Smooth muscle cell (in vitro differentiated cells): ENCODE data around the gene LETM1. TPM values are rescaled to one million over a fixed set of nuclear protein-coding genes. Genes with fewer than 3 reads are reported as not detected.

Experiments
- DNase-seq: peaks from one replicate; lab custom pipeline; 2025; ENCODE audit not compliant: unreplicated experiment; lab: John Stamatoyannopoulos, UW
- H2AFZ ChIP-seq: fragments of 200-600 bp; sonication (generic); 2 replicates; pipeline ENCODE4 v1.6.0; 2016; ENCODE audit warnings: antibody characterized with exemption, low read depth, mild to moderate bottlenecking
- H3F3A ChIP-seq: fragments of 200-600 bp; sonication (generic); 2 replicates; pipeline ENCODE4 v1.6.0; 2017; ENCODE audit warnings: antibody characterized with exemption, low read depth
- H3K27ac ChIP-seq: fragments of 200-600 bp; sonication (generic); 2 replicates; pipeline ENCODE4 v1.5.1; 2016; ENCODE audit warnings: low read depth, mild to moderate bottlenecking
- H3K27me3 ChIP-seq: fragments of 200-600 bp; sonication (generic); 2 replicates; pipeline ENCODE4 v1.6.1; 2016; ENCODE audit warnings: low read depth, mild to moderate bottlenecking
- H3K36me3 ChIP-seq: fragments of 200-600 bp; sonication (generic); 2 replicates; pipeline ENCODE4 v1.5.1; 2016; ENCODE audit warnings: low read depth
- H3K4me1 ChIP-seq: fragments of 200-600 bp; sonication (generic); 2 replicates; pipeline ENCODE4 v1.5.1; 2016; ENCODE audit warnings: low read depth
- H3K4me2 ChIP-seq: fragments of 200-600 bp; sonication (generic); 2 replicates; pipeline ENCODE4 v1.6.0; 2016; ENCODE audit warnings: mild to moderate bottlenecking
- H3K4me3 ChIP-seq: fragments of 200-600 bp; sonication (generic); 2 replicates; pipeline ENCODE4 v1.5.1; 2016; ENCODE audit warnings: mild to moderate bottlenecking
- H3K79me2 ChIP-seq: fragments of 200-600 bp; sonication (generic); 2 replicates; pipeline ENCODE4 v1.6.0; 2016; ENCODE audit warnings: low read depth, mild to moderate bottlenecking
- H3K9ac ChIP-seq: fragments of 200-600 bp; sonication (generic); 2 replicates; pipeline ENCODE4 v1.6.0; 2016; ENCODE audit warnings: low read depth
- H3K9me3 ChIP-seq: fragments of 200-600 bp; sonication (generic); replicated peaks from 2 replicates; pipeline ENCODE4 v1.5.1; 2016; ENCODE audit warnings: low read depth
- H4K20me1 ChIP-seq: fragments of 200-600 bp; sonication (generic); 2 replicates; pipeline ENCODE4 v1.6.0; 2016; ENCODE audit warnings: low read depth
- CTCF ChIP-seq: fragments of 200-600 bp; sonication (generic); IDR thresholded peaks from 2 replicates; pipeline ENCODE4 v1.5.1; 2017; ENCODE audit warnings: borderline replicate concordance, mild to moderate bottlenecking, antibody characterized with exemption; ENCODE audit not compliant: insufficient read depth, poor library complexity, severe bottlenecking
- WGBS: methylation state at CpG from one replicate; pipeline ENCODE4 v1.1.7; 2016; ENCODE audit warnings: low lambda C conversion rate; 5-methylcytosine and 5-hydroxymethylcytosine counted together
- polyA plus RNA-seq: library from polyadenylated mRNA; unstranded; fragments of >200 nt; fragmentation: Nextera tagmentation; extraction: Ambion mirVana; gene quantifications from 2 replicates; pipeline ENCODE4 v1.2.1, GENCODE V29; 2016
- total RNA-seq: library from RNA; depleted of rRNA; stranded (reverse); fragments of >200 nt; gene quantifications from 2 replicates; pipeline ENCODE4 v1.2.3, GENCODE V29; 2014

Gene LETM1
- total and polyA plus RNA-seq, 2 experiments from 2014 or later, result 15.3 to 17.1 TPM

GRCh38 chr4:1885414-1885813, 29.5 kb upstream of the LETM1 start:
- WGBS, result 93% methylated on average over 2 of the region's 2 CpGs

GRCh38 chr4:1883583-1883982, 27.6 kb upstream of the LETM1 start:
- no peak overlapping the region for H3K4me2 ChIP-seq
- peaks cover 37% of the 10 kb centered on the region for H4K20me1 ChIP-seq

More at GRCh38 chr4:1885414-1885813, 29.5 kb upstream of the LETM1 start:
- Histone ChIP-seq H3K4me3 (no peak overlapping the region), H3K9ac (no peak overlapping the region), H2AFZ (no peak overlapping the region), H3K36me3 (no peaks in the 10 kb centered on the region), H3F3A (no peaks in the 10 kb centered on the region), H4K20me1 (peaks cover 39% of the 10 kb centered on the region), H3K27me3 (no peaks in the 10 kb centered on the region), H3K9me3 (no peaks in the 10 kb centered on the region), H3K79me2 (peaks cover 97% of the 10 kb centered on the region), H3K4me2 (no peak overlapping the region), H3K4me1 (no peaks in the 10 kb centered on the region), H3K27ac (no peak overlapping the region)
- TF ChIP-seq CTCF, result no peak
- DNase-seq, result no peak

GRCh38 chr4:1882850-1883271, 26.9 kb upstream of the LETM1 start:
- Histone ChIP-seq H3F3A (no peaks in the 10 kb centered on the region), H3K27me3 (no peaks in the 10 kb centered on the region), H3K4me2 (no peak overlapping the region), H3K27ac (no peak overlapping the region), H2AFZ (no peak overlapping the region), H3K36me3 (no peaks in the 10 kb centered on the region), H3K9ac (no peak overlapping the region), H3K79me2 (peaks cover 93% of the 10 kb centered on the region), H4K20me1 (peaks cover 41% of the 10 kb centered on the region), H3K4me3 (no peak overlapping the region), H3K9me3 (no peaks in the 10 kb centered on the region), H3K4me1 (no peaks in the 10 kb centered on the region)
- WGBS, result 95% methylated on average over 1 of the region's 1 CpG
- DNase-seq, result no peak
- TF ChIP-seq CTCF, result no peak

More at GRCh38 chr4:1883583-1883982, 27.6 kb upstream of the LETM1 start:
- H3K4me3 ChIP-seq, result no peak overlapping the region
- no peak for TF ChIP-seq CTCF
- no peak for DNase-seq
- H3K27me3 ChIP-seq, result no peaks in the 10 kb centered on the region
- no peak overlapping the region for H2AFZ ChIP-seq
- H3K9ac ChIP-seq, result no peak overlapping the region
- no peaks in the 10 kb centered on the region for H3F3A ChIP-seq
- H3K4me1 ChIP-seq, result no peaks in the 10 kb centered on the region
- no peak overlapping the region for H3K27ac ChIP-seq
- H3K79me2 ChIP-seq, result peaks cover 95% of the 10 kb centered on the region
- no peaks in the 10 kb centered on the region for H3K9me3 ChIP-seq
- H3K36me3 ChIP-seq, result no peaks in the 10 kb centered on the region
- 92% methylated on average over 8 of the region's 8 CpGs for WGBS

GRCh38 chr4:1880332-1880731, 24.4 kb upstream of the LETM1 start:
- Histone ChIP-seq H4K20me1 (peaks cover 41% of the 10 kb centered on the region), H3K27me3 (no peaks in the 10 kb centered on the region), H3K79me2 (peaks cover 93% of the 10 kb centered on the region), H3K36me3 (no peaks in the 10 kb centered on the region), H3K4me2 (no peak overlapping the region), H3K27ac (no peak overlapping the region), H3K4me1 (no peaks in the 10 kb centered on the region), H2AFZ (no peak overlapping the region), H3F3A (no peaks in the 10 kb centered on the region), H3K9me3 (no peaks in the 10 kb centered on the region), H3K4me3 (no peak overlapping the region), H3K9ac (no peak overlapping the region)
- DNase-seq, result no peak
- 82% methylated on average over 1 of the region's 1 CpG for whole genome bisulfite sequencing
- TF ChIP-seq CTCF, result no peak
